GM19025 (cell line): ENCODE measurements around the gene USH1C.

ENCODE experiments used
- ATAC-seq: cut with Tn5 transposase; IDR thresholded peaks from one replicate; pipeline ENCODE4 v1.9.1; 2021; ENCODE audit warnings: mild to moderate bottlenecking, low read depth, moderate library complexity; ENCODE audit not compliant: unreplicated experiment

USH1C gene

GRCh38 chr11:17510507-17511206, 33.6 kb downstream of the USH1C start:
- no peak for ATAC-seq

- ATAC-seq: no peak
Observed at GRCh38 chr11:17508791-17509190, 35.4 kb downstream of the USH1C start.

- no peak for ATAC-seq
Observed at GRCh38 chr11:17508306-17508705, 35.9 kb downstream of the USH1C start.

GRCh38 chr11:17507773-17508172, 36.4 kb downstream of the USH1C start:
- no peak for ATAC-seq

GRCh38 chr11:17506942-17507341, 37.3 kb downstream of the USH1C start:
- ATAC-seq: no peak

- ATAC-seq: no peak
Observed at GRCh38 chr11:17506314-17506713, 37.9 kb downstream of the USH1C start.

- ATAC-seq: no peak
Observed at GRCh38 chr11:17505146-17505545, 39.1 kb downstream of the USH1C start.

- no peak for ATAC-seq
Observed at GRCh38 chr11:17504330-17505107, 39.7 kb downstream of the USH1C start.

- no peak for ATAC-seq
Observed at GRCh38 chr11:17502630-17503029, 41.6 kb downstream of the USH1C start.

- no peak for ATAC-seq
Observed at GRCh38 chr11:17500673-17501072, 43.5 kb downstream of the USH1C start.

- ATAC-seq: no peak
Observed at GRCh38 chr11:17498475-17498874, 45.7 kb downstream of the USH1C start.

- no peak for ATAC-seq
Observed at GRCh38 chr11:17498058-17498457, 46.2 kb downstream of the USH1C start.

GRCh38 chr11:17496406-17496805, 47.8 kb downstream of the USH1C start:
- no peak for ATAC-seq

- ATAC-seq: no peak
Observed at GRCh38 chr11:17494019-17494418, 50.2 kb downstream of the USH1C start.

- no peak for ATAC-seq
Observed at GRCh38 chr11:17490938-17491337, 53.3 kb downstream of the USH1C start.

GRCh38 chr11:17490232-17490631, 54.0 kb downstream of the USH1C start:
- ATAC-seq: no peak

- no peak for ATAC-seq
Observed at GRCh38 chr11:17489751-17490150, 54.5 kb downstream of the USH1C start.

GRCh38 chr11:17488563-17488962, 55.7 kb downstream of the USH1C start:
- no peak for ATAC-seq

GRCh38 chr11:17486646-17487045, 57.6 kb downstream of the USH1C start:
- ATAC-seq: no peak

- no peak for ATAC-seq
Observed at GRCh38 chr11:17483505-17483904, 60.7 kb downstream of the USH1C start.

- ATAC-seq: no peak
Observed at GRCh38 chr11:17481905-17482304, 62.3 kb downstream of the USH1C start.
